ENCODE data around the gene TIGD3.

DNA sequence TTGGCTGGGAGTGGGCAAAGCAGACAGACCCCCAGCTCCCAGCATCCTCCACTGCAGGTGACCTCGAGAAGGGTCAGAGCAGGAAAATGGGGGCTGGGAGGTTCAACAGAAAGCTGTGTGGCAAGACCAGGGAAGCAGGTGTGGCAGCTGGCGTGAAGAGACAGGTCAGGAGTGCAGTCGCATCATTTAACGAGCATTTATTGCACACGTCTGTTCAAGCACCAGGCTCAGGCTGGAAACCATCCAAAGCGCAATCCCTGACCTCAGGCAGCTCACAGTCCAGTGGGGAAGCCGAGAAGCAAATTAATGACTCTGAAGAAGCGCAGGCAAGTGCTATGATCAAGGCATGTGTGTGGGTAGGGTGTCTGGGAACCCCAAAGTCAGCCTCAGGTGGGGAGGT lies 20.5 kb downstream of the TIGD3 start:
- TF ChIP-seq, protein P1, sequence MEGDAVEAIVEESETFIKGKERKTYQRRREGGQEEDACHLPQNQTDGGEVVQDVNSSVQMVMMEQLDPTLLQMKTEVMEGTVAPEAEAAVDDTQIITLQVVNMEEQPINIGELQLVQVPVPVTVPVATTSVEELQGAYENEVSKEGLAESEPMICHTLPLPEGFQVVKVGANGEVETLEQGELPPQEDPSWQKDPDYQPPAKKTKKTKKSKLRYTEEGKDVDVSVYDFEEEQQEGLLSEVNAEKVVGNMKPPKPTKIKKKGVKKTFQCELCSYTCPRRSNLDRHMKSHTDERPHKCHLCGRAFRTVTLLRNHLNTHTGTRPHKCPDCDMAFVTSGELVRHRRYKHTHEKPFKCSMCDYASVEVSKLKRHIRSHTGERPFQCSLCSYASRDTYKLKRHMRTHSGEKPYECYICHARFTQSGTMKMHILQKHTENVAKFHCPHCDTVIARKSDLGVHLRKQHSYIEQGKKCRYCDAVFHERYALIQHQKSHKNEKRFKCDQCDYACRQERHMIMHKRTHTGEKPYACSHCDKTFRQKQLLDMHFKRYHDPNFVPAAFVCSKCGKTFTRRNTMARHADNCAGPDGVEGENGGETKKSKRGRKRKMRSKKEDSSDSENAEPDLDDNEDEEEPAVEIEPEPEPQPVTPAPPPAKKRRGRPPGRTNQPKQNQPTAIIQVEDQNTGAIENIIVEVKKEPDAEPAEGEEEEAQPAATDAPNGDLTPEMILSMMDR (IDR thresholded peaks at IDR 0.05; ENCODE audit: low read depth, low read length): no peak
- no peak for TF ChIP-seq POLR2A (IDR thresholded peaks at IDR 0.05; ENCODE audit: extremely low read depth, insufficient read length)
- TF ChIP-seq, protein P2, sequence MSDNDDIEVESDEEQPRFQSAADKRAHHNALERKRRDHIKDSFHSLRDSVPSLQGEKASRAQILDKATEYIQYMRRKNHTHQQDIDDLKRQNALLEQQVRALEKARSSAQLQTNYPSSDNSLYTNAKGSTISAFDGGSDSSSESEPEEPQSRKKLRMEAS (IDR thresholded peaks at IDR 0.05; ENCODE audit: low read depth, low read length): no peak
- TF ChIP-seq MYC (IDR thresholded peaks at IDR 0.05; ENCODE audit: low read depth, low read length): no peak
